KMS-11 (cell line): Measurements from ENCODE around the gene RRP8.

Experiments used
- H2AFZ ChIP-seq: fragments of 200-600 bp; sonication (generic); 2 replicates; pipeline ENCODE4 v1.6.1; 2016; ENCODE audit warnings: antibody characterized with exemption, mixed run types, low read depth
- H3K27ac ChIP-seq: fragments of 200-600 bp; sonication (generic); 2 replicates; pipeline ENCODE4 v1.6.1; 2016; ENCODE audit warnings: mild to moderate bottlenecking, mixed run types
- H3K27me3 ChIP-seq: fragments of 200-600 bp; sonication (generic); 2 replicates; pipeline ENCODE4 v1.6.1; 2017; ENCODE audit warnings: mild to moderate bottlenecking, low read depth, mixed run types, moderate library complexity; ENCODE audit not compliant: insufficient read depth
- H3K36me3 ChIP-seq: fragments of 200-600 bp; sonication (generic); 2 replicates; pipeline ENCODE4 v1.6.1; 2017; ENCODE audit warnings: mild to moderate bottlenecking, mixed run types; ENCODE audit not compliant: insufficient read depth
- H3K4me1 ChIP-seq: fragments of 200-600 bp; sonication (generic); 2 replicates; pipeline ENCODE4 v1.6.1; 2016; ENCODE audit warnings: mild to moderate bottlenecking, low read depth, mixed run types; ENCODE audit not compliant: poor library complexity, severe bottlenecking
- H3K4me2 ChIP-seq: fragments of 200-600 bp; sonication (generic); 2 replicates; pipeline ENCODE4 v1.7.0; 2016; ENCODE audit warnings: mild to moderate bottlenecking, mixed run types
- H3K4me3 ChIP-seq: fragments of 200-600 bp; sonication (generic); IDR thresholded peaks from 2 replicates; pipeline ENCODE4 v1.6.1; 2017; ENCODE audit warnings: low read depth, low read length, mixed read lengths; ENCODE audit not compliant: insufficient read depth
- H3K79me2 ChIP-seq: fragments of 200-600 bp; sonication (generic); 2 replicates; pipeline ENCODE4 v1.6.1; 2016; ENCODE audit warnings: low read depth, mixed run types; ENCODE audit not compliant: insufficient read depth
- H3K9ac ChIP-seq: fragments of 200-600 bp; sonication (generic); 2 replicates; pipeline ENCODE4 v1.6.1; 2016; ENCODE audit warnings: mild to moderate bottlenecking, mixed run types
- H4K20me1 ChIP-seq: fragments of 200-600 bp; sonication (generic); 2 replicates; pipeline ENCODE4 v1.6.1; 2016; ENCODE audit warnings: mild to moderate bottlenecking, mixed run types; ENCODE audit not compliant: insufficient read depth
- CTCF ChIP-seq: fragments of 200-600 bp; sonication (generic); conservative IDR thresholded peaks from 2 replicates; pipeline ENCODE4 v1.6.1; 2017; ENCODE audit warnings: low read depth, mild to moderate bottlenecking, antibody characterized with exemption, low read length, moderate library complexity, mixed read lengths

RRP8 gene

DNA sequence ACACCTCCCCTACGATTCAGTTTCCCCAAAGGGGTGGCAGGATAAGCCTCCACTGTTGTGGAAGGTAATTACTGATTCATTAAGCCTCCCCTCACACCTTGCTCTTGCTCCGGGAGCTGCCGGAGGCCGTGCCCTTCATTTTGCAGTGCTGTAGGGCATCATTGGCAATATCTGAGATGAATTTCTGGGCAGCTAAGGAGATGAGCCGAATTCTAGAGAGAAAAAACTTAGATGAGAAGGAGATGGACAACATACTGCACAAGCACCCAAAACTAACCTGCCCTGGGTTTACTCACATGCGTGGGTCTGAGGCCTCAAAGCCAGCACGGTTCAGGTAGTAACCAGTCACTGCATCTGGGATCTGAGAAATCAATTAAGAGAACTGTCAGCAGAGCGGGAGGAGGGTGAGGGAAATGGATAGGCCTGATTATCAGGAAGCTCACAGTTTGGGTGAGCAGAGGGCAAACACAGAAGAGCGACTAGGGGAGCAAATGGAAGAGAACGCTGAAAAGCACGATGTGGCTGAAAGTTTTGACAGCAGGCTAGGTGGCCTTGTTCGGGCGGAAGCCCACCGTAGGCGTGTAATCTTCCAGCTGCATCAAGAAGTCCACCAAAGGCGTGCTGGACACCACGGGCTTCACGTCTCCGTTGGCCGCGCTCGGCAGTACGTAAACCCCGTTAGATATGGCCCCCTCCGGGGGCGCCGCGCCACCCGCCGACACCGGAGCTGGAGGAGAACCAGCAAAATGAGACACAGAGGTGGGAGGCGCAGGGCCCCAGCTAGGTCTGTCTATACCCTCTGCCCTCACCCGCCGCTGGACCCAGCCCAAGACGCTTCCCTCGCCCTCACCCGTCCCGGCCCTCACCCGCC lies 7.9 kb upstream of the RRP8 start:
- H4K20me1 ChIP-seq = no peaks in the 10 kb centered on the region
- no peaks in the 10 kb centered on the region for H3K36me3 ChIP-seq

DNA sequence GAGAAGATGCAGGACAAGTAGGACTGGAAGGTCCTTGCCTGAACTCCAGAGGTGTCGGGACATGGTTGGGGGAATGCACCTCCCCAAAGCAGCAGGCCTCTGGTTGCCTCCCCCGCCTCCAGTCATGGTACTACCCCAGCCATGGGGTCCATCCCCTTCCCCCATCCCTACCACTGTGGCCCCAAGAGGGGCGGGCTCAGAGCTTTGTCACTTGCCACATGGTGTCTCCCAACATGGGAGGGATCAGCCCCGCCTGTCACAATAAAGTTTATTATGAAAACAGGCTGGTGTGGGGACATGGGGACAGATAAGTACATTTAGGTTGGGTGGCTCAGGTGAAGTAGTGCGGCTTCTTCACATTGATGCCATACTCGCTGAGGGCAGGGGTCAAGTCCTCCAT lies 7.2 kb upstream of the RRP8 start:
- Histone ChIP-seq H3K79me2 (peaks cover 19% of the 10 kb centered on the region; the same call in 1 of the 2 replicates), H3K27ac (no peak overlapping the region), H4K20me1 (no peaks in the 10 kb centered on the region), H2AFZ (no peak overlapping the region), H3K4me3 (no peak overlapping the region), H3K36me3 (no peaks in the 10 kb centered on the region), H3K27me3 (no peaks in the 10 kb centered on the region), H3K4me2 (peak overlapping the region; percentile 100; the same call in 1 of the 2 replicates), H3K9ac (no peak overlapping the region), H3K4me1 (peaks cover 52% of the 10 kb centered on the region)
- TF ChIP-seq CTCF = no peak

More for the DNA sequence above, 7.9 kb upstream of the RRP8 start:
- H2AFZ ChIP-seq = 0 out of 2 replicates have a peak overlapping the region, but pooled peaks have one; percentile 16
- H3K4me3 ChIP-seq = no peak overlapping the region
- no peaks in the 10 kb centered on the region for H3K27me3 ChIP-seq
- peak overlapping the region; percentile 82 for H3K9ac ChIP-seq
- H3K79me2 ChIP-seq = peaks cover 13% of the 10 kb centered on the region; the same call in 1 of the 2 replicates
- TF ChIP-seq CTCF = no peak
- peak overlapping the region; percentile 91; the same call in 1 of the 2 replicates for H3K27ac ChIP-seq
- peak overlapping the region; percentile 100 for H3K4me2 ChIP-seq
- H3K4me1 ChIP-seq = peaks cover 44% of the 10 kb centered on the region

DNA sequence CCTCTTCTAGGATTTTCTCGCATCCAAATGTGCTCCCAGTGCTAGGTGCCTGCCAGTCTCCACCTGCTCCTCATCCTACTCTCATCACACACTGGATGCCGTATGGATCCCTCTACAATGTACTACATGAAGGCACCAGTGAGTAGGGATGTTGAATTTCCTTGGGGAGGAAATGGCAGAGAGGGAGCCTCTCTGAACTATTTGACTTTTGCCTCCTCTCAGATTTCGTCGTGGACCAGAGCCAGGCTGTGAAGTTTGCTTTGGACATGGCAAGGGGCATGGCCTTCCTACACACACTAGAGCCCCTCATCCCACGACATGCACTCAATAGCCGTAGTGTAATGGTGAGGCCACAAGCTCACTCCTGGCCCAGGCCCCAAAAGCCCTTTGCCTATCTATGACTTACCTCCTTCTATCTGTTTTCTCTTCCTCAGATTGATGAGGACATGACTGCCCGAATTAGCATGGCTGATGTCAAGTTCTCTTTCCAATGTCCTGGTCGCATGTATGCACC lies 6.1 kb upstream of the RRP8 start:
- H3K36me3 ChIP-seq = no peaks in the 10 kb centered on the region
- peaks cover 62% of the 10 kb centered on the region for H3K4me1 ChIP-seq
- no peak overlapping the region for H3K27ac ChIP-seq
- H3K79me2 ChIP-seq = peaks cover 29% of the 10 kb centered on the region; the same call in 1 of the 2 replicates
- no peaks in the 10 kb centered on the region for H4K20me1 ChIP-seq
- H3K4me2 ChIP-seq = no peak overlapping the region
- no peak for TF ChIP-seq CTCF
- H3K27me3 ChIP-seq = no peaks in the 10 kb centered on the region
- H3K9ac ChIP-seq = no peak overlapping the region
- no peak overlapping the region for H3K4me3 ChIP-seq
- H2AFZ ChIP-seq = no peak overlapping the region

DNA sequence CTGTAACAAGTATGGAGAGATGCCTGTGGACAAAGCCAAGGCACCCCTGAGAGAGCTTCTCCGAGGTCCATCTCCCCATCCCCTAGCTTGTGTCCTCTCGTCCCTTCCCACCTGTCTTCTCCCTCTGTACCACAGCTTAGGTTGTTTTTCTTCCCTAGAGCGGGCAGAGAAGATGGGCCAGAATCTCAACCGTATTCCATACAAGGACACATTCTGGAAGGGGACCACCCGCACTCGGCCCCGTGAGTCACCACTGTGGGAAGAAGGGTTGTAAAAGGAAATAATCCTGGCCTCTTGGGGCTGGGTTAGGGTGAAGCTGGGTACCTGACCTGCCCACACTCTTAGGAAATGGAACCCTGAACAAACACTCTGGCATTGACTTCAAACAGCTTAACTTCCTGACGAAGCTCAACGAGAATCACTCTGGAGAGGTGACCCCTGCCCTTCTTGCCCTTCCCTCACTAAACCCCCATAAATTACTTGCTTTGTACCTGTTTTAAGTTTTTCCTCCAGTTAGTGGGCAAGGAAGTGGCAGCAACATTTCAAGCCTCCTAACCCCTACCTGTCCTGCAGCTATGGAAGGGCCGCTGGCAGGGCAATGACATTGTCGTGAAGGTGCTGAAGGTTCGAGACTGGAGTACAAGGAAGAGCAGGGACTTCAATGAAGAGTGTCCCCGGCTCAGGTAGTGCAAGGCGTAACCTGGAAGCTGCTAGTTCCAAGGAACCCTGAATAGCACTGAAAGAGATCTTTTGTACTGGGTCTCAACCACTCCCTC lies 5.5 kb upstream of the RRP8 start:
- H3K4me2 ChIP-seq = no peak overlapping the region
- H3K4me3 ChIP-seq = no peak overlapping the region
- no peak overlapping the region for H3K9ac ChIP-seq
- H2AFZ ChIP-seq = no peak overlapping the region
- H3K27ac ChIP-seq = no peak overlapping the region
- peaks cover 35% of the 10 kb centered on the region; the same call in 1 of the 2 replicates for H3K79me2 ChIP-seq
- peaks cover 64% of the 10 kb centered on the region for H3K4me1 ChIP-seq
- no peaks in the 10 kb centered on the region for H3K36me3 ChIP-seq
- no peak for TF ChIP-seq CTCF
- no peaks in the 10 kb centered on the region for H3K27me3 ChIP-seq
- no peaks in the 10 kb centered on the region for H4K20me1 ChIP-seq
